Suprapubic skin (tissue), 4 donors: ENCODE data around the gene MBOAT7.
A peak's percentile ranks its signal among the peaks of the same experiment; 100 is the strongest.

Experiments
- POLR2A ChIP-seq, 2 donors: fragments of 450-650 bp; IDR thresholded peaks; one replicate each; pipeline ENCODE4 v1.6.1; 2017; ENCODE audit warnings: antibody characterized with exemption in 2 of 2, mild to moderate bottlenecking in 2 of 2, moderate library complexity in 2 of 2
- POLR2AphosphoS5 ChIP-seq, 3 donors: sonication (generic); formaldehyde crosslinking; IDR thresholded peaks; one replicate each; pipeline ENCODE4 v1.6.1; 2017; ENCODE audit warnings: antibody characterized with exemption in 3 of 3
- TF ChIP-seq, protein P1 (sequence below), 2 donors: fragments of 200-600 bp in 1 of 2; fragments of 450-650 bp in 1 of 2; sonication (generic) in 1 of 2; IDR thresholded peaks; one replicate each; pipeline ENCODE4 v1.5.1; 2016 to 2019; ENCODE audit warnings: antibody characterized with exemption in 2 of 2, mild to moderate bottlenecking in 1 of 2, moderate library complexity in 1 of 2

DNA sequence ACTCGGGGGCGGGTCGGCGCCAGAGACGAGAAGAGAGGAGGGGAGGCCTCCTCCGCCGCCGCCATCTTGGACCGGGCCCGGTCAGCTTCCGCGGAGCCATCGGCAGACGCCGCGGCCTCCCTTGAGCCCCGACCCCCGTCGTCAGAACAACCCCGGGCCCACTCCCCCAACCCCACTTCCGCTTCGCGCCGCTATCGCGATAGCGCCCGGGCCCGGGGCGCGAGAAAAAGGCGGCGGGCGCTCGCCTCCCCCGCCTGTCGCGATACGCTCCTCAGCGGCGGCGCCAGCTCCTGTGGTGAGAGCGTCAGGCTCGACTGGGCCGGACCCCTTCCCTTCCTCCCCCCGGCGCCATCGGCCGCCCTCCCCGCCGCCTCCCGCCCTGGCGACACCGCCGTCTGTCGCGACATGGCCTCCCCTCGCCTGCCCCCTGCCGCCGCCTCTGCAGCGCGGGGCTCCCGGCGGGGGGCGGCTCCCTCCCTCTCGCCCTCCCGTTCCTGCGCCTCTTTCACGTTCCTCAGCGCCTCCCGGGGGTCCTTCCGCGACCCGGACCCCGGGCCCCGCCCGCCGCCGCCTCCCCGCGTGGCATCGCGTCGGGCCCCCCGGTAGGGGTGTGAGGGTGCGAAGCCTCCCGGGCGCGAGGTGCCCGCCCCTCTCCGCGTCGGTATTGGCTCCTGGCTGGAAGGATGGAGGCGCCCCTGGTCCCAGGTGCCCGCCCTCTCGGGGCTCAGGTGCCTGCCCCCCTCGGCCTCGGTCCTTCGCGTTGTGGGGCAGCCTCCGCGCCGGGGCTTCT is 51.5 kb downstream of the MBOAT7 start, which contains the start of gene CNOT3:
- TF ChIP-seq POLR2AphosphoS5 (IDR thresholded peaks at IDR 0.05) (peak in 1 of 3 donors; percentile 66), POLR2A (IDR thresholded peaks at IDR 0.05) (peak in 1 of 2 donors; percentile 71)
- TF ChIP-seq, protein P1, sequence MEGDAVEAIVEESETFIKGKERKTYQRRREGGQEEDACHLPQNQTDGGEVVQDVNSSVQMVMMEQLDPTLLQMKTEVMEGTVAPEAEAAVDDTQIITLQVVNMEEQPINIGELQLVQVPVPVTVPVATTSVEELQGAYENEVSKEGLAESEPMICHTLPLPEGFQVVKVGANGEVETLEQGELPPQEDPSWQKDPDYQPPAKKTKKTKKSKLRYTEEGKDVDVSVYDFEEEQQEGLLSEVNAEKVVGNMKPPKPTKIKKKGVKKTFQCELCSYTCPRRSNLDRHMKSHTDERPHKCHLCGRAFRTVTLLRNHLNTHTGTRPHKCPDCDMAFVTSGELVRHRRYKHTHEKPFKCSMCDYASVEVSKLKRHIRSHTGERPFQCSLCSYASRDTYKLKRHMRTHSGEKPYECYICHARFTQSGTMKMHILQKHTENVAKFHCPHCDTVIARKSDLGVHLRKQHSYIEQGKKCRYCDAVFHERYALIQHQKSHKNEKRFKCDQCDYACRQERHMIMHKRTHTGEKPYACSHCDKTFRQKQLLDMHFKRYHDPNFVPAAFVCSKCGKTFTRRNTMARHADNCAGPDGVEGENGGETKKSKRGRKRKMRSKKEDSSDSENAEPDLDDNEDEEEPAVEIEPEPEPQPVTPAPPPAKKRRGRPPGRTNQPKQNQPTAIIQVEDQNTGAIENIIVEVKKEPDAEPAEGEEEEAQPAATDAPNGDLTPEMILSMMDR (IDR thresholded peaks at IDR 0.05): no peak
